Pancreas (tissue), 10 donors: ENCODE data around the gene C12orf56. TPM values are rescaled to one million over a fixed set of nuclear protein-coding genes. Genes with fewer than 3 reads are reported as not detected.
A peak's percentile ranks its signal among the peaks of the same experiment; 100 is the strongest.
"Not testable (repeated sequence)": the region's sequence is repeated elsewhere in the genome, so short reads cannot be mapped to it uniquely, and the experiment has no call there.

Experiments used
- ATAC-seq, 4 donors: fragments of 200-7000 bp; cut with Tn5 transposase; one replicate each; pipeline versions ENCODE4 v1.8.0 to v1.9.1; 2020; ENCODE audit warnings: mild to moderate bottlenecking in 4 of 4, moderate library complexity in 4 of 4
- DNase-seq, 6 donors: peaks; one replicate each; pipeline ENCODE4 v3.0.0-alpha.2; 2020
- FAIRE-seq: peaks from 2 replicates; lab custom pipeline; 2012; peaks lifted over from hg19 to GRCh38; lab: Jason Lieb, UNC
- H3K27ac ChIP-seq, 4 donors: fragments of 200-600 bp; sonication (generic); 1 replicate in 3 of 4; 2 replicates in 1 of 4; pipeline versions ENCODE4 v1.5.0 to v1.8.0; 2020
- H3K27me3 ChIP-seq, 4 donors: fragments of 200-600 bp; one replicate each; pipeline ENCODE4 v1.8.0; 2021
- H3K36me3 ChIP-seq, 3 donors: fragments of 200-600 bp; sonication (generic) in 1 of 3; one replicate each; pipeline versions ENCODE4 v1.5.0 to v1.8.0; 2020 to 2021
- H3K4me1 ChIP-seq, 3 donors: fragments of 200-600 bp; one replicate each; pipeline ENCODE4 v1.8.0; 2021
- H3K4me3 ChIP-seq, 4 donors: fragments of 200-600 bp; sonication (generic) in 2 of 4; one replicate each; pipeline versions ENCODE4 v1.5.0 to v1.8.0; 2020 to 2021
- H3K9me3 ChIP-seq, 4 donors: fragments of 200-600 bp; one replicate each; pipeline ENCODE4 v1.8.0; 2021
- WGBS, 2 donors: extraction: QIAGEN DNeasy Blood & Tissue Kit; methylation state at CpG; one replicate each; pipeline ENCODE4 v1.1.7; 2013; 5-methylcytosine and 5-hydroxymethylcytosine counted together
- intact Hi-C, 3 donors: fragments of 100-400 bp; cut with DNase I; formaldehyde crosslinking; loops; one replicate each; pipeline versions ENCODE4 v1.11.1 to v1.14.2; 2022
- polyA plus RNA-seq, 2 donors: library from polyadenylated mRNA; stranded (reverse); fragments of 200-250 nt; gene quantifications; one replicate each; pipeline ENCODE4 v1.2.3, GENCODE V29; 2013
- total RNA-seq, 6 donors: library from RNA; stranded (reverse); fragmentation: NEBNext Ultra II Directional in 4 of 6; extraction: Animal tissue kit (Norgen Biotek cat#: 25700) in 4 of 6; gene quantifications; one replicate each; pipeline versions ENCODE4 v1.2.1 to v1.2.4, GENCODE V29; 2021 to 2023
- TF ChIP-seq, protein P1 (sequence below), 4 donors: fragments of 200-600 bp; sonication (generic) in 3 of 4; IDR thresholded peaks; one replicate each; pipeline versions ENCODE4 v1.5.0 to v1.8.0; 2021; ENCODE audit warnings: antibody characterized with exemption in 4 of 4
- donor health status: healthy with polysubstance abuse.
- donor health status: DM: no; HTN: no; CAD: no; lungs with moderate emphysema.
- donor health status: DM: no; HTN: no; CAD: no.
- donor health status: control.
- donor health status: control.
- donor health status: Bipolar disorder and iron deficiency.
- donor health status: DM: yes; HTN: yes; CAD: no.
- donor health status: DM: no; HTN: no; CAD: no.
- donor health status: DM: no; HTN: no; CAD: no.
- donor health status: DM: yes; HTN: yes; CAD: no.

C12orf56 gene
- total and polyA plus RNA-seq, 8 donors = 0.19 TPM; not detected in 7

DNA sequence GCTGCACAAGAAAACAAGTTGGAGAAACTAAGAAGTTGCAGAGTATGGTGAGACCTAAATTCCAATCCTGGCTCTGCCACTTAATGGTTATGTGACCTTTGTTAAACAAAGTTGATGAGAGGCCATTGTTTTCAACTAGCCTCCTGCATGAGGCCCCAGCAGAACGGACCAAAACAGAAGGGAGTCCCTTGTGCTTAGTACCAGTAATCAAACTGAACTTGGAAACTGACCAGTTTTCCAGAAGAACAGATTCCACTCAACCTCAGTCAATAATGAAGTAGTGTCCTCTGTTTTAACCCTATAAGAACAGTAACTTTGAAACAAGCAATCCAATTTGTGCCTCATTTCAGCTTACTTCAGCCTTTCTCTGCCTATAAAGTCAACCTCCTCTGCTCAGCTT is 69.9 kb downstream of the C12orf56 start:
- no peak for FAIRE-seq
- H3K9me3 ChIP-seq = no peaks in the 10 kb centered on the region
- ATAC-seq = no peak
- no peak overlapping the region for H3K27ac ChIP-seq
- H3K4me1 ChIP-seq = no peaks in the 10 kb centered on the region
- 37 to 50% methylated on average over 1 of the region's 1 CpG for WGBS, 2 donors
- no peak for DNase-seq
- no peaks in the 10 kb centered on the region for H3K27me3 ChIP-seq
- intact Hi-C loops = no loop called here
- H3K4me3 ChIP-seq = no peak overlapping the region
- no peaks in the 10 kb centered on the region for H3K36me3 ChIP-seq
- TF ChIP-seq, protein P1, sequence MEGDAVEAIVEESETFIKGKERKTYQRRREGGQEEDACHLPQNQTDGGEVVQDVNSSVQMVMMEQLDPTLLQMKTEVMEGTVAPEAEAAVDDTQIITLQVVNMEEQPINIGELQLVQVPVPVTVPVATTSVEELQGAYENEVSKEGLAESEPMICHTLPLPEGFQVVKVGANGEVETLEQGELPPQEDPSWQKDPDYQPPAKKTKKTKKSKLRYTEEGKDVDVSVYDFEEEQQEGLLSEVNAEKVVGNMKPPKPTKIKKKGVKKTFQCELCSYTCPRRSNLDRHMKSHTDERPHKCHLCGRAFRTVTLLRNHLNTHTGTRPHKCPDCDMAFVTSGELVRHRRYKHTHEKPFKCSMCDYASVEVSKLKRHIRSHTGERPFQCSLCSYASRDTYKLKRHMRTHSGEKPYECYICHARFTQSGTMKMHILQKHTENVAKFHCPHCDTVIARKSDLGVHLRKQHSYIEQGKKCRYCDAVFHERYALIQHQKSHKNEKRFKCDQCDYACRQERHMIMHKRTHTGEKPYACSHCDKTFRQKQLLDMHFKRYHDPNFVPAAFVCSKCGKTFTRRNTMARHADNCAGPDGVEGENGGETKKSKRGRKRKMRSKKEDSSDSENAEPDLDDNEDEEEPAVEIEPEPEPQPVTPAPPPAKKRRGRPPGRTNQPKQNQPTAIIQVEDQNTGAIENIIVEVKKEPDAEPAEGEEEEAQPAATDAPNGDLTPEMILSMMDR (IDR thresholded peaks at IDR 0.05) = no peak

DNA sequence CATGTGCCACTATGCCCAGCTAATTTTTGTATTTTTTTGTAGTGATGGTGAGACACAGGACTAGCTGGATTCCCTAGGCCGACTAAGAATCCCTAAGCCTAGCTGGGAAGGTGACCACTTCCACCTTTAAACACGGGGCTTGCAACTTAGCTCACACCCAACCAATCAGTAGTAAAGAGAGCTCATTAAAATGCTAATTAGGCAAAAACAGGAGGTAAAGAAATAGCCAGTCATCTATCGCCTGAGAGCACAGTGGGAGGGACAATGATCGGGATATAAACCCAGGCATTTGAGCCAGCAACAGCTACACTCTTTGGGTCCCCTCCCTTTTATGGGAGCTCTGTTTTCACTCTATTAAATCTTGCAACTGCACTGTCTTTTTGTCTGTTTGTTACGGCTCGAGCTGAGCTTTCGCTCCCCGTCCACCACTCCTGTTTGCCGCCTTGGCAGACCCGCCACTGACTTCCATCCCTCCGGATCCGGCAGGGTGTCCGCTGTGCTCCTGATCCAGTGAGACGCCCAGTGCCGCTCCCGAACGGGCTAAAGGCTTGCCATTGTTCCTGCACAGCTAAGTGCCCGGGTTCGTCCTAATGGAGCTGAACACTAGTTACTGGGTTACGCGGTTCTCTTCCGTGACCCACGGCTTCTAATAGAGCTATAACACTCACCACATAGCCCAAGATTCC is 70.9 kb downstream of the C12orf56 start:
- H3K36me3 ChIP-seq, H3K9me3 ChIP-seq, FAIRE-seq, H3K27ac ChIP-seq, H3K4me1 ChIP-seq, H3K4me3 ChIP-seq, intact Hi-C loops, H3K27me3 ChIP-seq, ATAC-seq: not testable (repeated sequence)
- DNase-seq = peak in 1 of 6 donors; percentile 64
- WGBS, 2 donors = 84 to 89% methylated on average over 22 to 23 of the region's 23 CpGs

- Histone ChIP-seq H3K36me3 (no peaks in the 10 kb centered on the region), H3K4me3 (no peak overlapping the region), H3K27me3 (no peaks in the 10 kb centered on the region), H3K9me3 (no peaks in the 10 kb centered on the region), H3K4me1 (no peaks in the 10 kb centered on the region), H3K27ac (no peak overlapping the region)
- intact Hi-C loops = no loop called here
- DNase-seq (no peak), FAIRE-seq (no peak), ATAC-seq (no peak)
- TF ChIP-seq, protein P1 (IDR thresholded peaks at IDR 0.05) = no peak
- WGBS, 2 donors = 38 to 45% methylated on average over 3 of the region's 3 CpGs
These were observed 72.0 kb downstream of the C12orf56 start for GRCh38 chr12:64318605-64319004.

GRCh38 chr12:64311877-64312276 is 78.7 kb downstream of the C12orf56 start:
- TF ChIP-seq, protein P1 (IDR thresholded peaks at IDR 0.05) = no peak
- H3K27me3 ChIP-seq = no peaks in the 10 kb centered on the region
- DNase-seq (no peak), ATAC-seq (no peak), FAIRE-seq (no peak)
- H3K36me3 ChIP-seq = no peaks in the 10 kb centered on the region
- H3K9me3 ChIP-seq = no peaks in the 10 kb centered on the region
- 72 to 78% methylated on average over 4 of the region's 4 CpGs for WGBS, 2 donors
- no peaks in the 10 kb centered on the region for H3K4me1 ChIP-seq
- no peak overlapping the region for H3K4me3 ChIP-seq
- intact Hi-C loops = no loop called here
- no peak overlapping the region for H3K27ac ChIP-seq

DNA sequence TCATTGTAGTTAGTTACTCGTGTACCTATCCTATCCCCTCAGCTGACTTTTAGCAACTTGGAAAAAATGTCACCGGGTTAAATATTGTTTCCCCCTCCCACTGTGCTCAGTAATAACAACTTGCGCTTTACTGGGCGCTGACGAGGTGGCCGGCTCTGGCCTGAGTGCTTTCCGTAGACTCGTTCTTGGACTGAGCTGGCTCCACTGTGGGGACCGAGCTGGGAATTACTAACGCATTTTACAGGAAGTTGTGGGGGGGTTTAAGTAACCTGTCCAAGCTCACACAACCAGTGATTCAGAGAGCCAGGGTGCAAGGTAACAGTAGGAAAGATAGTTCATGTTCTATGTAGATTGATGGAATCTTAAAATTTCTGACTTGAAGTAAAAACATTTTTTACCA is 86.0 kb downstream of the C12orf56 start:
- H3K27me3 ChIP-seq = no peaks in the 10 kb centered on the region
- intact Hi-C loops = no loop called here
- FAIRE-seq = no peak
- 62 to 65% methylated on average over 10 of the region's 10 CpGs for WGBS, 2 donors
- no peak overlapping the region for H3K27ac ChIP-seq
- ATAC-seq = no peak
- DNase-seq = no peak
- TF ChIP-seq, protein P1 (IDR thresholded peaks at IDR 0.05) = no peak
- H3K36me3 ChIP-seq = no peaks in the 10 kb centered on the region
- no peak overlapping the region for H3K4me3 ChIP-seq
- no peaks in the 10 kb centered on the region for H3K4me1 ChIP-seq
- no peaks in the 10 kb centered on the region for H3K9me3 ChIP-seq
